H1 (cell line): ENCODE measurements around the gene VHLL. TPM values are rescaled to one million over a fixed set of nuclear protein-coding genes. Genes with fewer than 3 reads are reported as not detected.

Experiments used
- CTCF ChIA-PET: fragments of 300-600 bp; sonication (Branson Sonifier 250); formaldehyde crosslinking; loops from one replicate; lab custom pipeline; 2021; ENCODE audit not compliant: partially characterized antibody; lab: Charles Lee
- POLR2A ChIA-PET: fragments of 300-600 bp; sonication (Branson Sonifier 250); formaldehyde crosslinking; loops from one replicate; lab custom pipeline; 2021; ENCODE audit warnings: inconsistent platforms; ENCODE audit not compliant: partially characterized antibody; lab: Charles Lee
- DNase-seq, 2 experiments: peaks; one replicate each; pipeline versions ENCODE4 v3.0.0 to v3.0.0-alpha.2; 2010 to 2022; ENCODE audit warnings: low spot score in 2 of 2, low read depth in 1 of 2, mixed read lengths in 1 of 2
- FAIRE-seq: peaks from 2 replicates; lab custom pipeline; 2011; peaks lifted over from hg19 to GRCh38; lab: Jason Lieb, UNC
- H2AFZ ChIP-seq: 2 replicates; pipeline ENCODE4 v1.8.1; 2012; ENCODE audit warnings: low read length, inconsistent platforms
- H2AK5ac ChIP-seq: 2 replicates; pipeline ENCODE4 v1.6.1; 2013; ENCODE audit warnings: low read depth, low read length
- H2BK120ac ChIP-seq: replicated peaks from 2 replicates; pipeline ENCODE3; 2013; ENCODE audit warnings: low read depth, low read length, inconsistent platforms
- H2BK12ac ChIP-seq: 2 replicates; pipeline ENCODE4 v1.6.1; 2013; ENCODE audit warnings: low read depth, low read length
- H2BK15ac ChIP-seq: 2 replicates; pipeline ENCODE4 v1.6.1; 2013; ENCODE audit warnings: low read length
- H2BK20ac ChIP-seq: 2 replicates; pipeline ENCODE4 v1.6.1; 2013; ENCODE audit warnings: low read length
- H2BK5ac ChIP-seq: 2 replicates; pipeline ENCODE4 v1.6.1; 2013; ENCODE audit warnings: low read depth, low read length
- H3K14ac ChIP-seq: 2 replicates; pipeline ENCODE4 v1.6.1; 2013; ENCODE audit warnings: inconsistent platforms; ENCODE audit not compliant: insufficient read length
- H3K18ac ChIP-seq: 2 replicates; pipeline ENCODE4 v1.6.1; 2013; ENCODE audit warnings: low read length; ENCODE audit errors: extremely low read depth
- H3K23ac ChIP-seq: 2 replicates; pipeline ENCODE4 v1.6.1; 2013; ENCODE audit warnings: inconsistent platforms; ENCODE audit not compliant: insufficient read length
- H3K23me2 ChIP-seq: 2 replicates; pipeline ENCODE4 v1.6.1; 2013; ENCODE audit warnings: low read depth, low read length
- H3K27ac ChIP-seq: 2 replicates; pipeline ENCODE4 v1.6.1; 2011; ENCODE audit warnings: low read depth, low read length, inconsistent platforms
- H3K27me3 ChIP-seq, 4 experiments: replicated peaks in 1 of 4; 1 replicate in 1 of 4; 2 replicates in 3 of 4; pipeline versions ENCODE4 v1.6.1 to v1.8.1; 2011 to 2013; ENCODE audit warnings: low read length in 3 of 4, mild to moderate bottlenecking in 3 of 4, inconsistent platforms in 2 of 4, mixed read lengths in 2 of 4, moderate library complexity in 1 of 4; ENCODE audit not compliant: control insufficient read depth in 3 of 4, insufficient read depth in 3 of 4; ENCODE audit errors: extremely low read depth in 1 of 4
- H3K36me3 ChIP-seq, 4 experiments: 2 replicates each; pipeline versions ENCODE4 v1.6.1 to v1.8.1; 2011 to 2013; ENCODE audit warnings: mild to moderate bottlenecking in 4 of 4, low read length in 3 of 4, moderate library complexity in 2 of 4, control low read depth in 1 of 4, inconsistent platforms in 1 of 4; ENCODE audit not compliant: insufficient read depth in 4 of 4, control insufficient read depth in 2 of 4
- H3K4ac ChIP-seq: replicated peaks from 2 replicates; pipeline ENCODE3; 2013; ENCODE audit warnings: low read length, low read depth, mixed read lengths, inconsistent platforms; ENCODE audit not compliant: insufficient read length
- H3K4me1 ChIP-seq, 4 experiments: replicated peaks in 1 of 4; 1 replicate in 1 of 4; 2 replicates in 3 of 4; pipeline versions ENCODE4 v1.6.1 to v1.8.1; 2011 to 2013; ENCODE audit warnings: low read length in 3 of 4, inconsistent platforms in 2 of 4, mixed read lengths in 1 of 4; ENCODE audit not compliant: insufficient read depth in 4 of 4, control insufficient read depth in 3 of 4
- H3K4me2 ChIP-seq, 2 experiments: 2 replicates each; pipeline versions ENCODE4 v1.6.1 to v1.8.1; 2011 to 2013; ENCODE audit warnings: low read depth in 2 of 2, low read length in 2 of 2, control low read depth in 1 of 2, inconsistent platforms in 1 of 2, mild to moderate bottlenecking in 1 of 2; ENCODE audit not compliant: insufficient read depth in 1 of 2
- H3K4me3 ChIP-seq, 4 experiments: fragments of 200-600, 300-600 bp in 1 of 4; sonication (generic), shearing (Covaris generic), sonication (Bioruptor Twin) in 1 of 4; 2 replicates each; pipeline versions ENCODE4 v1.5.1 to v1.8.1; 2011 to 2016; ENCODE audit warnings: low read length in 4 of 4, low read depth in 3 of 4, control low read depth in 2 of 4, inconsistent platforms in 2 of 4, mild to moderate bottlenecking in 2 of 4, mixed read lengths in 1 of 4, moderate library complexity in 1 of 4; ENCODE audit not compliant: insufficient read depth in 2 of 4; ENCODE audit errors: extremely low read depth in 1 of 4
- H3K56ac ChIP-seq: replicated peaks from 2 replicates; pipeline ENCODE3; 2013; ENCODE audit warnings: low read depth, mild to moderate bottlenecking, mixed read lengths, low read length, inconsistent platforms; ENCODE audit not compliant: insufficient read length
- H3K79me1 ChIP-seq: 2 replicates; pipeline ENCODE4 v1.6.1; 2013; ENCODE audit warnings: low read depth, low read length, control low read depth
- H3K79me2 ChIP-seq, 2 experiments: 2 replicates each; pipeline versions ENCODE4 v1.6.1 to v1.8.1; 2012 to 2013; ENCODE audit warnings: low read length in 2 of 2, mild to moderate bottlenecking in 2 of 2, inconsistent platforms in 1 of 2; ENCODE audit not compliant: insufficient read depth in 2 of 2, control insufficient read depth in 1 of 2
- H3K9ac ChIP-seq, 4 experiments: replicated peaks in 1 of 4; 1 replicate in 1 of 4; 2 replicates in 3 of 4; pipeline versions ENCODE4 v1.6.1 to v1.8.1; 2011 to 2013; ENCODE audit warnings: low read depth in 3 of 4, low read length in 3 of 4, control low read depth in 2 of 4, mild to moderate bottlenecking in 2 of 4, moderate library complexity in 2 of 4, inconsistent platforms in 1 of 4; ENCODE audit errors: extremely low read depth in 1 of 4
- H3K9me3 ChIP-seq, 2 experiments: 2 replicates each; pipeline versions ENCODE4 v1.6.1 to v1.8.1; 2012 to 2013; ENCODE audit warnings: mild to moderate bottlenecking in 2 of 2, moderate library complexity in 2 of 2, control low read depth in 1 of 2, inconsistent platforms in 1 of 2, low read depth in 1 of 2, low read length in 1 of 2, mixed read lengths in 1 of 2; ENCODE audit not compliant: insufficient read depth in 2 of 2
- H4K20me1 ChIP-seq, 2 experiments: replicated peaks in 1 of 2; 2 replicates each; pipeline versions ENCODE3 to v1.8.1; 2011 to 2013; ENCODE audit warnings: inconsistent platforms in 2 of 2, low read length in 2 of 2, mild to moderate bottlenecking in 1 of 2; ENCODE audit not compliant: insufficient read depth in 2 of 2, control insufficient read depth in 1 of 2
- H4K5ac ChIP-seq: 2 replicates; pipeline ENCODE4 v1.6.1; 2013; ENCODE audit warnings: low read length, low read depth, mixed read lengths, inconsistent platforms; ENCODE audit not compliant: insufficient read length
- H4K8ac ChIP-seq: 2 replicates; pipeline ENCODE4 v1.8.0; 2013; ENCODE audit warnings: mild to moderate bottlenecking, moderate library complexity, low read length, inconsistent platforms; ENCODE audit not compliant: insufficient read depth; ENCODE audit errors: extremely low read depth
- H4K91ac ChIP-seq: replicated peaks from 2 replicates; pipeline ENCODE3; 2013; ENCODE audit warnings: low read length, mixed read lengths, inconsistent platforms; ENCODE audit not compliant: insufficient read length
- CEBPB ChIP-seq: IDR thresholded peaks from 2 replicates; pipeline ENCODE4 v1.6.1; 2012; ENCODE audit warnings: low read depth, low read length
- WGBS, 2 experiments: shearing (Covaris generic) in 1 of 2; methylation state at CpG; one replicate each; pipeline versions ENCODE4 v1.1.6 to v1.1.7; 2013 to 2015; ENCODE audit warnings: low lambda C conversion rate in 2 of 2, mixed read lengths in 2 of 2, inconsistent platforms in 1 of 2, low coverage in 1 of 2, missing lambda C conversion rate in 1 of 2; ENCODE audit not compliant: insufficient replicate concordance in 2 of 2, insufficient coverage in 1 of 2, insufficient read length in 1 of 2; ENCODE audit errors: extremely low coverage in 1 of 2, missing lambda C conversion rate in 1 of 2; 5-methylcytosine and 5-hydroxymethylcytosine counted together
- polyA plus RNA-seq, 7 experiments: library from polyadenylated mRNA; depleted of rRNA in 3 of 7; stranded (reverse) in 5 of 7; unstranded in 2 of 7; fragments of >200 nt in 5 of 7; fragments of 200-250 nt in 2 of 7; gene quantifications; 1 replicate in 5 of 7; 2 replicates in 1 of 7; 4 replicates in 1 of 7; pipeline versions ENCODE4 v1.2.1 to v1.2.3, GENCODE V29; 2011 to 2013; ENCODE audit warnings: missing spikeins in 2 of 7, mixed read lengths in 2 of 7
- total RNA-seq: library from RNA; stranded (reverse); fragmentation: NEBNext Ultra II Directional; extraction: Animal tissue kit (Norgen Biotek cat#: 25700); gene quantifications from 2 replicates; pipeline ENCODE4 v1.2.1, GENCODE V29; 2021

Gene VHLL
- total and polyA plus RNA-seq, 2 of the 8 experiments (the other 6 are each of a cell fraction or from before 2014, with no cell fraction given): not detected

GRCh38 chr1:156305215-156305614 is 6.1 kb upstream of the VHLL start:
- ChIA-PET CTCF (interaction anchor here (0.9 to 4.5 kb wide), 4 partner anchors 11 to 24 kb away, joined by 3 to 30 read pairs (median 4); no protein-coding TSS in a partner anchor), POLR2A (interaction anchor here (0.7 to 16.5 kb wide), 3 partner anchors 11 to 26 kb away, joined by 3 to 221 read pairs (median 8); partner anchors contain the start of genes SMG5 and TMEM79)
- no peak overlapping the region for H4K91ac ChIP-seq
- H2AK5ac ChIP-seq: no peak overlapping the region
- H2BK20ac ChIP-seq: no peak overlapping the region
- H3K4me3 ChIP-seq: no peak overlapping the region
- no peaks in the 10 kb centered on the region; a peak in 1 of 7 replicates for H3K4me1 ChIP-seq
- 93% methylated on average over 2 of the region's 2 CpGs; no CpG with 5 or more reads in 1 of the 2 experiments for WGBS, 2 experiments
- no peak overlapping the region for H2BK12ac ChIP-seq
- H3K27ac ChIP-seq: no peak overlapping the region
- H4K8ac ChIP-seq: no peak overlapping the region
- H2AFZ ChIP-seq: no peak overlapping the region
- no peak overlapping the region for H3K14ac ChIP-seq
- H3K27me3 ChIP-seq: no peaks in the 10 kb centered on the region
- H2BK5ac ChIP-seq: no peak overlapping the region
- no peaks in the 10 kb centered on the region for H4K20me1 ChIP-seq
- no peak overlapping the region for H3K9ac ChIP-seq
- no peaks in the 10 kb centered on the region for H3K9me3 ChIP-seq
- H3K18ac ChIP-seq: no peak overlapping the region
- peaks cover 14 to 45% (median 34%) of the 10 kb centered on the region in 4 experiments for H3K36me3 ChIP-seq
- H3K4ac ChIP-seq: no peak overlapping the region
- H3K79me2 ChIP-seq: no peaks in the 10 kb centered on the region
- H3K4me2 ChIP-seq: no peak overlapping the region
- no peaks in the 10 kb centered on the region for H3K23me2 ChIP-seq
- no peaks in the 10 kb centered on the region for H3K79me1 ChIP-seq
- no peak overlapping the region for H3K23ac ChIP-seq
- no peak overlapping the region for H4K5ac ChIP-seq
- H3K56ac ChIP-seq: no peak overlapping the region
- H2BK15ac ChIP-seq: no peak overlapping the region
- DNase-seq: no peak
- H2BK120ac ChIP-seq: no peak overlapping the region
- FAIRE-seq: no peak
- no peak for TF ChIP-seq CEBPB
